Stimulated activated CD4-positive, alpha-beta T cell treated with anti-CD3 and anti-CD28 coated beads, Interleukin-4, amount 100 ng/mL, for 24 hours (primary cell): ENCODE measurements around the gene ASPHD2.

Source experiments
- DNase-seq: peaks from one replicate; pipeline ENCODE4 v3.0.0-alpha.2; 2020

Gene ASPHD2

DNA sequence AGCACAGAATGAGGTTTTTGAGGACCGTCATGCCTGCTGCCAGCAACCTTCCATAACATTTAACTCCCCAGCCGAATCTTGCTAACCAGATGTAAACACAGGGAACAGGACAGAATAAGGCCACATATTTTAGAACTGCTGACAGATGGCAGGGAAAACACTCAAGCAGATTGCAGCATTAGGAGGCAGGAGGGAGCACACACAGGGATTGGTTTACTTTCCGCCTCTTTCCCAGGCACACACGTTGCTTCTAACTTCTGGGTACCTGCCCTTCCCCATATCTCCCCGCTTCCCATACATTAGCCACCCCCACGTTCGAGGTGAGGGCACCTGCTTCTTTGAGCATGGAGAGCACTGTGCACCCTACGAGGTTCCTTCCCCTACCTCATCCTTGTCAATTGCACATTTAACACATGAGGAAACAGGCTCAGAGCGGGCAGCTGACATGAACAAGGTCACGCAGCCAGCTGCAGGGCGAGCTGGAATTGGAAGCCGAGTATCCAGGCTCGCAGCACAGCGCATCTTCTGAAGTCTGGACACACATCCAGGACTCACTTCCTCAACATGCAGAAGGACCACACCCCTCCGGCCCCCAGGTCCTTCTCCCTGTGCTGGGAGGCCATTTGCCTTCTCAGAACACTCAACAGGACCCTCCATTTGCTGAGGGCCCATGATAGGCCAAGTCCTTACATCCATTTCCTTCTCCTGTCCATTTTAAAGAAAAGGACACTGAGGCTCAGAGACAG lies 18.7 kb downstream of the ASPHD2 start:
- no peak for DNase-seq

DNA sequence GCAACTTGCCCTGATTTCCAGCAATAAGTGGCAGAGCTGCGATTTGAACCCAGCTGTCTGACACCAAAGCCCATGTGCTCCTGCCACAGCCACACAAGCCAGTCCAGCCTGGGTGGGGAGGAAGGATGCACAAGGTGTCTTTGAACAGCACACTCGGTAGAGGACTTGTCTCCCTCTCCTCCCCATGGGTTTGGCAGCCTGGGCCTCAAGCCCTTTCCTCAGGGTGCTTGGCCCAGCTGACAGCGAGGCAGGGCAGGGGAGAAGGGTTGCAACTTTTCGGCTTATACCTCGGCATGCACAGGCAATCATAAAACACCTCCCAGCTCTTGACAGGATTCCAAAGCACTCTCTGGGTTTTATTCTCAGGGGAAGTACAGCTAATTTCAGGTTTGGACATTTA lies 19.3 kb downstream of the ASPHD2 start:
- no peak for DNase-seq

DNA sequence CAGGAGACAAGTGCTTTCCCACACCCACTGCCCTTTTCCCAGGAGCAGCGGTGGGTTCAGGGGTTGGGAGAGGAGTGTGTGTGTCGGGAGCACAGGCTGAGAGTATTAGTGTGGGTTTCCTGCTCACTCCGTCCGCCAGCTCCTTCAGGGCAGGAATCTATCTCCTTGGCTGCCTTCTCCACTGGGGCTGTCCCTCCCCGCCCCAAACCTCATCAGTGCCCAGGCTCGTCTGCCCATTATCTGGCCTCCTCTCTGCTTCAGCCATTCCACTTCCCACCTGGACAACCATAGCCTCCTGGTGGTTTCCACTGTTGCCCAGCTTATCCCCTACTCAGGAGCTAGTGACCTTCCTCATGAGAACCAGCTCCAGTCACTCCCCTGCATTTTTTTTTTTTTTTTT lies 19.9 kb downstream of the ASPHD2 start:
- DNase-seq, result no peak

DNA sequence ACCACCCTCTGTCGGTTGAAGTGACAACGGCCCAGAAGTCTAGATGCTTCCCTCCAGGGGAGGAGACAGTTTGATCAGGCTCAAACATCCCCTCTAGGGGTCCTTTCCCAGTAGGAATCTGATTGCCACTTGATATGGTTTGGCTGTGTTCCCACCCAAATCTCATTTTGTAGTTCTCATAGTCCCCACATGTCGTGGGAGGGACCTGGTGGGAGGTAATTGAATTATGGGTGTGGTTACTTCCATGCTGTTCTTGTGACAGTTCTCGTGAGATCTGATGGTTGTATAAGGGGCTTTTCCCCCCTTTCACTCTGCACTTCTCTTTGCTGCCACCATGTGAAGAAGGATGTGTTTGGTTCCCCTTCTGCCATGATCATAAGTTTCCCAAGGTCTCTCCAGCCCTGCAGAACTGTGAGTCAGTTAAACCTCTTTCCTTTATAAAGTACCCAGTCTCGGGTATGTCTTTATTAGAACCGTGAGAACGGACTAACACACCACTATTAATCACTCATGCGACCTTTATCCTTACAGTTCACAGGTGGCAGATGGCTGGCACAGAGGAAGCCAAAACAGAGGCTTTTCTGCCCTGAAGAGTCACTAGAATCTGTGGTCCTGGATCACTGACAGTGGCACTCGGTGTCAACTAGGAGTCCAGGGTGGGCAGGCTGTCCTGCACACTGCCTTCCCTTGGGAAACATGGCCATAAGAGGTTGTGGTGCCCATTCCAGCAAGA lies 21.6 kb downstream of the ASPHD2 start:
- no peak for DNase-seq

DNA sequence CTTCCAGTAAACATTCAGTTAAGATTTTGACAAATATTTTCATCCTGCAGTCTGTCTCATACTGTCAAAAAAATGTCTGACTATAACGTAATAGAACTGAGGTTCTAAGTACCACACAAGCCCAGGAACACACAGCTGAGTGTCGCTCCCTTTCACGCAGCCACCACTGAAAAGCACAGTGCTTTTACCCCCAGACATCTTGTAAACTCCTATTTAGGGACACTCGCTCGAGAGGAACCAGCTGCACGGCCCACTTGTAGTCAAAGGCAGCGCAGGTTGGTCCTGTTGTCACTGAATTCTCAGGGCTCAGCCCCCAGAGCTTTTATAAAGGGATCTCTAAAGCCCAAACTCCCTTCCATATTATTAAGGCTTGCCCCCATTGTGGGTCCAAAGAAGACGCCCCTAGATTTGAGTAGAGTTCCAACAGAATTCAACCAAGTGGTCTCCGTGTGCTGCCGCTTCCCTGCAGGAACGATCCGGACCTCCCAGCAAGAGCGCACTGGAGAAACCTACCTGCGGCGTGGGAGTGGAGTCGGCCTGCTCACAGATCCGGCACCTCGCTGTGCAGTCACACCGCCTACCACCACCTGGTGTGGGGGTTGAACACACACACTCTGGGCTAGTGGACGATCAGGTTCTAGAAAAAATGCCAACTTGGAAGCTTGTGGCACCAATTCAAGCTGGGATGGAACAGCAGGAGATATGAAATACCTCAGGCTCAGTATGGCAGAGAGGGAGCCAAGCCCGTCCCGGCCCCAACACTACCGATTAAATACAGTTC lies 23.4 kb downstream of the ASPHD2 start:
- DNase-seq, result no peak

DNA sequence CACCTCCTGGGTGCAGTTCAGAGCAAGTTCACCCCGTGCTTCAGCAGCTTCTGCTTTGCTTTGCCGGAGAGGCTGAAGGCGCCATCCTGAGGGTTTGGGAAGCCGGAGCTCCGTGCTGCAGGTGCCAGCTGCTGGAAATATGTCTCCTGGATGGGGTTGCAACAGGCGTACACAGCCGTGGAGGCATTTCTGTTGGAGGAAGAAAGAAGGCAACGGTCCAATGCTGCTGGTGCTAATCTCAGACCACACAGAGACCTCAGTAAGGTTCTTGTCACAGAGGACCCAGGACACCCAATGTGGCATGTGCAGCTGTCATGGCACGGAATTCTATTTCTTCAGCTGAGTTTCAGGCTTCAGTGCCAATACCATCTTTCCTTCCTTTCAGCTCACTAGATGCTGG lies 24.2 kb downstream of the ASPHD2 start:
- no peak for DNase-seq

DNA sequence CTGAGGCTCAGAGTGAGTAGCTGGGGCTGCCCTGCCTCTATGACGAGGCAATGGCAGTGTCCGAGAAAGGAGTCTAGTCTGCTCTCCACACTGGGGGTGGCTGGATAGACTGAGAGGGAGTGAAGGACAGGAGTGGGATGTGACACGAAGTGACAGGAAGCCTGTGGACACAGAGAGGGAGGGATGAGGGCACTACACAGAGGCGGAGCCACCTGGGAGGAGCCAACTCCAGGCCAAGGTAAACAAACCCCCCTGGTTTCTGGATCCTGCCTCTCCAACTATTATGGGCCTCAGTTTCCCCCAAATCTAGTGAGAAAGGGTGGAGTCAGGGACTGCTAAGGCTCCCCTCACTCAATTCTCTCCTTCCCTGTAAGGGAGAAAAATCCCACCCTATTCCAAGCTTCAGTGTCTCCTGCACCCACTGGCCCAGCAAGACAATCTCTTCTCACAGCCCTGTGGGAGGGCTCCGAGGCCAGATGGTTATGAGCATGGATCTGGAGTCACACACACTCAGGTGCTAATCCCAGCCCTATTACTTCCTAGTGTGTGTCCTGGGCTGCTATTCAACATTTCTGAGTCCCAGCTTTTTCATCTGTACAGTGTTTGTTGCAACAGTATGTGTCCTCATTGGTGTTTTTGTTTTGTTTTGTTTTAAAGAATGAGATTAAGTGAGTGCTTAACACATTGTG lies 24.9 kb downstream of the ASPHD2 start:
- DNase-seq, result no peak

DNA sequence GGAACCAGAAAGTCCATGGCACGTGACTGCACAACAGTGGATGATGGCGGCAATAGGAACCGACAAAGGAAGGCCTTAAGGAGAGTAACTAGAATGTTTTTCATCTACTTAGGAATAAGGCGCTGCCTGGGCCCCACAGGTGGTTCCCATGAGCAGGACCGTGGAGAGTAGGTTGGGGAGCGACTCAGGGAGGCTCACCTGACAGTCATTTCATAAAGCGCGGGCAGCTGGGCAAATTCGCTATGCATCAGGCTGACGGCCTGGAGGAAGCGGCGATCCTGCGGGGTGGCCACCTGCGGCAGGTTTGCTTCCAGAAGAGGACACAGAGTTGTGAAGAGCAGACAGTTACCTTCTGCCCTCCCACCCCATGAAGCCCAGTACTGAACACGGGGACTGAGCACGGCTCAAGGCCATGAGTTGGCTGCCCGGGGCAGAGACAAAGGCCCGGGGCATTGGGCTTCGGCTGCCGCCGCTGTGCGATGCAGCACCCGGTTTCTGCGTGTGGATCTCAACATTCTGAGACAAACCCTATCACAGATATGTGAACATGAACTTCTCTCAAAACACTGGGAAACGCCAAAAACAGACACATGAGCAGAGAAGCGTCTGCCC lies 28.7 kb downstream of the ASPHD2 start:
- no peak for DNase-seq

DNA sequence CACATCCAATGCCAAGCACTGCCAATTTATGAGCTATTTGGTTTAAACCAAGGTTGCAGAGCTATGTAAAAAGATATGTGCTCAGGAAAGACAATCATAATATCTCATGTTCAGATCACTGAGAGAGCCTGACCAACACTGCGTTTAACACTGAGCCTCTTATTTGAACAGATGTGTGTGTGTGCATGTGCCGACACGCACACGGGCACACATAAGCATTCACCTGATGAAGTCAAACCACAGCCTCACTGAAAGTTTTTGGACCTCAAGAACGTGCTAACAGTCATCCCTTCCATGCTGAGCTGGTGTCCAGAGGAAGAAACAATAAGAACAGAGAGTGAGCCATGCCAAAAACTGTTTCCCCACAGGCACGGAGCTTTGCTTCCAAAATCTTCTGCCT lies 31.1 kb downstream of the ASPHD2 start:
- DNase-seq, result no peak

DNA sequence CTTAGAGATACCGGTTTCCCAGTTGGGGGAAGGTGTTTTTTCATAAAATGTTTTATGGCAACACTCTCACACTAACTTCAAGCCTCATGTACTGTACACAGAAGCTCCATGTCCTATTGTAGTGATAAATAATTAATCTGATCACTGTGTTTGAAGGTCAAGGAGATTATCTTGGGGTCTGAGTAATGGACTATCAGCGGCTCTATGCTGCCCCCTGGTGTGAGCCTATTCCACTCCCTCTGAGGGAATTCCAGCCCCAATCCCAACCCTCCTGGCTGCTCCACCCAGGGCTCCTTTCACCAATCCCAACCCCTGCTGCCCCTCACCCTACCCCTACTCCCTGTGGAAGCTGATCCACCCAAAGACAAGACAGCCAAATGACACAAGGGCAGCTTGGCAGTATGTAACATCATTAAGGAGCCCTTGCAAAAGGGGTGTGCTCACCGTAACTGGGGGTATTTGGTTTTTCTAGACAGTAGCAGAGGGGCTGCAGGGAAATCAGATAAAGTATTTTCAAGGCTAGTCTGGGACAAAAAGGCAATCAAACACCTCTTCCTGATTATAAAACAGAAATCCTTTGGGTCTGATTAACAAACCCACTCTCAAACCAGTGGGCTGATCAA lies 32.2 kb downstream of the ASPHD2 start:
- peak; percentile 55 for DNase-seq

DNA sequence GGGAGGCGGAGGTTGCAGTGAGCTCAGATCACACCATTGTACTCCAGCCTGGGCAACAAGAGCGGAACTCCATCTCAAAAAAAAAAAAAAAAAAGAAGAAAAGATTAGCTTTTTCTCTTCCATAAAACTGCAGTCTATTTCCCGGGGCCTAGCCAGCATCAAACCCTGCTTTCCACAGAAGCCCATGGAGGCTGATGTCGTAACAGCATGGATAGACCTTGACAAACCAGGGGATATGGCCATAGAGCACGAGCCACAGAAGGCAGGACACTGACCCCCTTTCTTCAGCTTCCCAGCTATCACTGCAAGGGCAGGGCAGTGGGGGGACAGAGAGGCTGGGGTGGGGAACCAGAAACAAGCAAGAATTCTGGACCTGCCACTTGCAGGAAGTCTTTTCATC lies 33.0 kb downstream of the ASPHD2 start:
- DNase-seq, result no peak

DNA sequence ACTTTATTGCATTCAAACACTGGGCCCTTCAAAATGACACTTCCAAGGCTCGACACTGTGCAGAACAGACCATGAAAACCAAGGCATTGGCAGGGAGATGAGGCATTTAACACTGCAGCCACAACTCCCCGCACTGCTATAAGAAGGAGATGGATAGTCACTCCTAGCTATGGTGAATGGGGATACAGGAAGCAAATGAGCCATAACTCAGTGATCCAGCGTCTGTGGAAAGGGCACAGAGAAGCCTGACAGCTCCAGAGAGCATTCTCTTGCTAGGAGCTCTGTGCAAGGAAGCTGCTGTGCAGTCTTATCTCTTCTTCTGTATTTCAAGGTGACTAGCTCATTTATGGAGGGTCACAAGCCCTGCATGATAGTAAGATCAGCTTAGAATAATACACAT lies 33.6 kb downstream of the ASPHD2 start:
- no peak for DNase-seq

DNA sequence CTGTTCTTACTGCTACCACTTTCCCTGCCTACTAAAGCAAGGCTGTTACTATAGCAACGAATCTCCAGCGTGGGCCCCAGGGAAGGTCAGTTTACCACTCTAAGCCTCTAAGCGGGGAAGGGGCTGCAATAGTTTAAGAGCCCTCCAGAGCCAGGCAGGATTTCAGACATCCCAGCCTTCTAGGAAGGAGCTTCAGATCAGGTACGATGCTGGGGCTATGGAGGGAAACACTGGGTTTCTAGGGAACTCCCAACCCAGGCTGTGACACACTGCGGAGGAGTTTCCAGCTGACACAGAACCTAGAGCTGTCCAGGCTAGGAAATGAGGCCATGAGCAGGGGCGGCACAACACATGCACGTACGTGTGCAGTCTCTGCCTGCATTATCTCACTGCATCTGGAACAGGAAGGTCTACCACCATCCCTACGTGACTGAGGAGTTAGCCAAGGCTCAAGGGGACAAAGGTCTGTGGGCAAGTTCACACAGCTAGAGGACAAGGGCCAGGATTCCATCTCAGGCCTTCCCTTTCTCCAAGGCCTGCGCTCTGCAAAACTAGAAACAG lies 34.1 kb downstream of the ASPHD2 start:
- DNase-seq, result no peak

DNA sequence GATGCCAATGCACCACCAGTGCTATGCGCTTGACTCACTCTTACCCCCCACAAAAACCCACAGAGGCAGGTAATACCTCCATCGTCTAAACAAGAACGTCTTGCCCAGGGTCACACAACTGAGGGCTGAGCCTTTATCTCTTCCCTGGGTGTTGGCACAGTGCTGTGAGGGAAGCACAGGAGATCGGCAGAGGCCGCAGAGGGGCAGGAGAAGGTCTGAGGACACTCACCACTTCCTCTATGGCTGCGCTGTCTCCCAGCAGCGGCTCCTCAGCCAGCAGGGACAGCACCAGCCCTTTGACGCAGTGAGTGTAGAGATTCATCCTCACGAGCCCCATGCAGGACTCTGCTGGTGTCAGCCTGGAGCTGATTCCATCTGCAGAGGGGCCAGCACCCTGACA lies 34.6 kb downstream of the ASPHD2 start:
- DNase-seq, result no peak

DNA sequence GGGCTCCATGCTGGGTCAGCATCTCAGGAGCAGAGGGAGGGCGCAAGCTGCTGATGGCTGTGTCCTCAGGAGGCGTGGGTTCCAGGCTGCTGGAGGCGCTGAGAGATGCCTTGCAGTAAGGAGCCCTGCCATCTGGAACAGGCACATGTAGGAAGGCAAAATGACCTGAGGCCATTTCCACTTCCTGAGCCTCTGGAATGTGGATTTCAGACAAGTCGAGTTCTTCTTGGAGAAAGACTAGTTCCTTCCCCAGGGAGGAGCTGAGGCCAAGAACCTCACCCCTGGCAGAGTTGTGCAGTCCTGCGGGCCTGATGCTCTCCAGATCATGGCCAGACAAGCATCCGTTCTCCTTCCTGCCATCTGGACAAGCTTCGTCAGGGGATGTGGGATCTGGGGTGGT lies 35.3 kb downstream of the ASPHD2 start:
- DNase-seq, result no peak

DNA sequence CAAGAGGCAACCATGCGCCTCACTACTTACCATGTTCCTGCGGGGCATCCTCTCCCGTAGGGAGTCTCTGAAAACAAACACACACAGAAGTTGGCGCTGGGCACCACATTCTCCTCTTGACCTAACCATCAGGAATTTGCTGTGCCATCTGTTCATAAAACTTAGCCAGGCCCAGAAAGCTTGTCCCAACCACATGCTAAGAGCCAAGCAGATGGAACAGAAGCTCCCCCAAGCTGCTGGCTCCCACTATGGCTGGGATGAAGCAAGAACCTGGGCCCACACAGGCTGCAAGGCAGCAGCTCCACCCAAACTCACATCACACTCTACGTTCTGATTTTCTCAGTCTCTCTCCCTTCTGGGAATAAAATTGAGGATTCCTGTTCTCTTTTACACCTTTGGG lies 37.1 kb downstream of the ASPHD2 start:
- DNase-seq, result no peak

DNA sequence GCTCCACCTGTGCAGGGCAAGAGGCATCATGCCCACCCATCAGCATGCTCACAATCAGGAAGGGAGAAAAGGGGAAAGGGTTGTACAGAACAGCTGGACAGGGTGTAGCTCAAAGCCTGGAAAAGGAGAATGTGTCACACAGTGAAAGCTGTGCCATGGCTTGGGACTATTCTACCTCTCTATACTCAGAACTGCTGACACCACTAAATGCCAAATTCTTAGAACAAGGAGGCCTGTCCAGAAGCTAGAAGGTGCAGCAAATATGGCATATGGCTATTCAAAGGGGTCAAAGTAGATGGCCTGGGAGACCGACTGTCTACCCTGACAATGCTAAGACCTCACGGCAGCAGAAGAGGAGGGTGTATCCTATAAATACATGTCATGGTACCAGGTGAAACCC lies 41.7 kb downstream of the ASPHD2 start:
- no peak for DNase-seq

DNA sequence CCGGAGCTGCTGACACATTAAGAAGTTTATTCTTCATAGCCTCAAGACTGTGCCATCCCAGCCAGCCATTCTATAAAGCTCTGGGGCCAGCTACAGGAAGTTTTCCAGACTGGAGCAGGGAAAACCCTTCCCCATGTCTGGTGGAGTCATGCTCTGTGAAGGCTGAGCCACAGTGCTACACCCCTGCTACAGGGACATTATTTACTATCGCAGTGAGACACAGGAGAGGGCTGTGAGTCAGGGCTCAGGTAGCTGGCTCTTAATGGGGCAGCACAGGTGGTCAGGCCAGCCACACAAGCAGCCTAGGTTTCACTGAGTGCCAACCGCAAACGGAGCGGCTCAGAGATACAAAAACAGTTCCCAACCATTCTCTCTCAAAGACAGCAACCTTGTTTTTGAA lies 42.5 kb downstream of the ASPHD2 start:
- no peak for DNase-seq

DNA sequence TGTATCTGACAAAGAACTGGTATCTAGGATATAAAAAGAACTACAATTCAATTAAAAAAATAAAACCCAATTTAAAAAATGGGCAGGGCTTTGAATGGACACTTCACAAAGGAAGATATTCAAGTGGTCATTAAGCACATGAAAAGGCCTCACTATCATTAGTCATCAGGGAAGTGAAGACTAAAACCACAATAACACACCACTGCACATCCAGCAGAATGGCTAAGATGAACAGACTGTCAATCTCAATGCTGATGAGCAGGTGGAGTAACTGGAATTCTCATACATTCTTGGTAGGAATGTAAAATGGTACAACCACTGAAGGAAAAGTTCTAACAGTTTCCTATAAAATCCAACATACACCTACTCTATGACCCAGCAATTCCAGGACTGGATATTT lies 45.6 kb downstream of the ASPHD2 start:
- no peak for DNase-seq

DNA sequence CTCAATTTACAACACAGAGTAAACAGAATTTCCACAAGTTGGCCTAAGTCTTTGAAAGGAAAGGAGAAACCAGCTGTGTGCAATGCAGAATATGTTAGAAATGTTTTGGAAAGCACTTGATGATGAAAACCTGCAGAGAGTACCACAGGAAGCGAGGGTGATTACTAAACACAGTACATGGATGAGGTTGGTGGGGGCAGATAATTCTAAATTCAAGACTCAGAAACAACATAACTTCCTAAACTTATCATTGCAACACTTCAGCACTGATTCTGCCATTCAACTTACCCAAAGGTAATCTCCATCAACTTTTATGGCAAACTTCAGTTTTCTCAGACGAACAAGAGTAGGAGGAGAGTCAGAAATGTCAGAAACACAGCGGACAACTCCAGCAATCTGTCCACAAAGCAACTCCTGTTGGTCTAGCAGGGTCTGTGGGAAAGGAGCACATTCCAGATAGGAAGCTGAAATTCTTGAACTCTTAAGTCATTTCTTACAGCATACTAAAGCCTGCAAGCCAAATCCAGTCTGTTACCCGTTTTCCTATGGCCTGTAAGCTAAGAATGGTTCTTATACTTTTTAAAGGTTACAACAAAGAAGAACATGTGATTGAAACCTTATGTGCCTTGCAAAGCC lies 47.8 kb downstream of the ASPHD2 start:
- no peak for DNase-seq

DNA sequence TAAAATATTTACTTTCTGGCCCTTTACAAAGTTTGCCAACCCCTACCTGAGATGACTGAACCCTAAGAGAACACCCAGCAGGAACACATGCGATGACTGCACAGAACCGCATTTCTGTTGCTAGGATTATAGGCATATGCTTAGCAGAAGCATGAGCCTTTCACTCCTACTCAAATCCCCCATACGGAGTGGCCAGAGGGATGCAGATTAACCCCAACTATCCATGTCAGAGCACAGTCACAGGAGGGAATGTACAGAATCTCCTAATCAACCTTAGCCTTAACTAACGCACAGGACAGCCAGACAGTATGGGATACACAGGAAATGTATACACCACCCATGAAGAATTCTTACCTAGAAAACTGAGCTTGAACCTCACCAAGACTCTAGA lies 48.3 kb downstream of the ASPHD2 start:
- no peak for DNase-seq
